GM21737 (cell line): ENCODE data around the gene DROSHA.

ENCODE experiments used
- ATAC-seq: cut with Tn5 transposase; IDR thresholded peaks from one replicate; pipeline ENCODE4 v1.9.1; 2021; ENCODE audit warnings: mild to moderate bottlenecking, moderate library complexity; ENCODE audit not compliant: unreplicated experiment

The DROSHA gene

DNA sequence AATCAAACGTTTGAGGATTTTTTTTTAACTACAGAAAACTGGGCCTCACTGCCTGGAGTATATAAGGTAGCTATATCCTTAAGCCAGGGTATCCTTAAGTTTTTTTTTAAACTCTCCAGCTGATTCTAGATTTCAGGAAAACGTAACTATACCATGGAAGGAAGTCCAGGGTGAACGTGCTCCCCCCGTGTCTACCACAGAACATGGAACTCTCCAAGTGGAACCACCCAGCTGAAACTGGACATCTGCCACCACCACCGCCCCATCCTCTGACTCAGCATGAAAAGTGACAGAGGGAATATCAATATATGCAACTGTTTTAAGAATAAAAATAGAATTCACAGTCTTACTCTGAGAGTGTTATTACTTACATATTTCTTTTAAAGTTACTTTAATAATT, 61.3 kb downstream of the DROSHA start:
- ATAC-seq: no peak

DNA sequence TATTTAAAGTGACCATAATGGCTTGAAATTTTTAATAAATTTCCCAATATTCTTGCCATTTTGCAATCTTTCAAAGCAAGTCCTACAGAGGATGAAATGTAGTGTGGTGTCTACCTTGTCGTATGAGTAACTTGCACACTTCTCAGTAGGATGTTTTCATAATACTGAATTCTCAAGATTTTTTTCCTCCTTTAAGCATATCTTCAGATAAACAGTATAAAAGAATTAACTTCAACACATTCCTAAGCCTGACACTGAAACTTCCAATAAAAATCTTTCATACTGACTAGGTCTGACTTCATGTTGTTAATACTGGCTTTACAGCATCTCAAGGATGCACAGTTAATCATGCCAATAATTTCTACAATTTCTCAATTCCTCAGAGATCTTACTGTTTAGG, 62.0 kb downstream of the DROSHA start:
- no peak for ATAC-seq

DNA sequence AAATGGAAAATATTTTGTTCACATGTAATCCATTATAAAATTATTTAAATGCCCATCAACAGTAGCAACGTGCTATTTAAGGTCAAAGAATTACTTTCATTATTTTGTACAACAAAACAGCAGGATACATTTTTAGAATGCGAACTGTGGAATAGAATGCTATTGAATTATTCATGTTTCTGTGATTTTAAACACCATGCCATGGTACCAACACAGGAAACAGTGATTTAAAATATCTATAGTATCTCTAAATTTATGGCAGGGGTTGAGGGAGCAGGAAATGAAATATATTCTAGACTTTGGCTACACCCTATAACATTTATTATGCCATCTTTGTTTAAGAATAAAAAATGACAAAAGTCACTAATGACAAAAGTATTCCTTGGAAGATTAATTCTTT, 62.4 kb downstream of the DROSHA start:
- no peak for ATAC-seq

DNA sequence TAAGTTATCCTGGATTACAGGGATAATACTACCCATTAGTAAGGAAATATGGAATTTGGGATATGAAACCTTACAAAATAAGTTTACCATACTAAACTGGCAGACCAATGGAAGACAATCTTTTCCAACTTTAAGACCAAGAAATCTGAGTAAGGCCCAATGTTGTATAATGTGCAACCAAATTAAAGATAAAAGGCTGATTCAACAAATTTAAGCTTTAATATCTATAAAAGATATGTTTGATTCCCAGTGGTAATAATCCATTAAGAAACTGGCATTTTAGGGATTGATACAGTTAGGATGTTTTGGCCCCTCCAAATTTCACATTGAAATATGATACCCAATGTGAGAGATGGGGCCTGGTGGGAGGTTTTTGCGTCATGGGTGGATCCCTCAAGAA, 66.6 kb downstream of the DROSHA start:
- ATAC-seq: no peak

DNA sequence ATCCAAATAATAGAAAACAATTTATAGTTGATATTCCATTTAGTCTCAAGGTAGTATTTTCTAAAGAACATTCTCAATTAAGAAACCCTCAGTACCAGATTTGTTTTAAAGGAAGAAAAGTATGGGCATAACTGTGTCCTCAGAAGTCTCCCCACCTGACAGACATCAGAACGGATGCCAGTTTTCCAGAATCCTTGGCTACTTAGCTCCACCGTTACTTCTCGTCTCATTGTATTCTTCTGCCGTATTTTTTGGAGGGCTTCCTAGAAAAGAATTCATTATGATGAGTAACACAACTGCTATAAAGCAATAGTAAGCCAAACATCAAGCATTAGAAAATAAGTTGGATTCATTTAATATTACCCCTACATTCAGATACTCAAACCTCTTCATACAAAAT, 67.8 kb downstream of the DROSHA start:
- no peak for ATAC-seq

DNA sequence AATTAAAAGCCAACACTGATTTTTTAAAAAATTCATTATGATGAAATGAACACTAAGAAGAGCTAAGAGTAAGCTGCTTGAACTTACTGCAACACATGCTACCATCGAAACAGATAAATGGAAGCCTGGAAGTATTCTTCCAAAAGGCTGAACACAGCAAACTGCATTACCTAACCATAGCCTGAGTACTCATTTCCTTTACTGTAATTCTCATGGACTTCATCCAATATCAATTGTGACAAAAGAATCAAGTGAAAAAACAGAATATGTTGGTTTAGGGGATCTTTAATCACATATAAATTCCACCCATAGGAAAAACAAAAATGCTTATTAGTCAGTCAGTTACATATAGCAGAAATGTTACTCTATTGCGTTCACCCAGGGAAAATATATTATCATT, 68.5 kb downstream of the DROSHA start:
- no peak for ATAC-seq

DNA sequence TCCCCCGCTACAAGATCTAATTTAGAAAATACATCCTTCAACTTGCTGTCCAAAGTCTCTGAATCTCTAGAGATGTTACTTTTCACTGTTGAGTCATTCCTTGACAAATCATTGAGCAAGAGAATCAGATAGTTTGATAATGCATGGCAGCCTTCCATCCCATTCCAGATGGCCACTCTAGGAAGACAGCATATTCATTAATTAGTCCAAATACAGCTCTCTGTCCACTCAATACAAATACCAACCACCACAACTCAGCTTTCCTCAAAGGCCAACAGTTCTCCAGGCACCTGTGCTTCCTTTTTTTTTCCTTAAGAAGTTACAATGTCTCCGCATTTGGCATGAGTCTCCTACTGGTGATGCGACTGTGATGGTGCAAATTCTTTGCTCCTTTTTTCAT, 72.3 kb downstream of the DROSHA start:
- no peak for ATAC-seq

DNA sequence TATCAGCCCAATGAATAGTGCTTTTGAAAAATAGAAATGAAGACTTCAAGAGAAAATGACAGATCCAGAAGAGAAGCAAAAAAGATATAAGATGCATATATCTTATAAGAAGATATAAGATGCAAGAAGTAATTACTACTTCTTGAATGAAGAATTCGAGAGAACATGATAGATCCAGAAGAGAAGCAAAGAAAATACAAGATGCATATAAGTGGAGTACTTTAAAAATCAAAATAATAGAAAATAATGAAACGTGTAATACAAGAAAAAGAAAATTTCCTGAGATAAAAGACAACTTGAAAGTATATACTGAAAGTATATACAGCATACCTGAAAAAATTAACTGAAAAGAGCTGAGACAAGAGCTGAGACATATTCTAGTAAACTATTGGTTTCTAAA, 76.7 kb downstream of the DROSHA start:
- no peak for ATAC-seq

DNA sequence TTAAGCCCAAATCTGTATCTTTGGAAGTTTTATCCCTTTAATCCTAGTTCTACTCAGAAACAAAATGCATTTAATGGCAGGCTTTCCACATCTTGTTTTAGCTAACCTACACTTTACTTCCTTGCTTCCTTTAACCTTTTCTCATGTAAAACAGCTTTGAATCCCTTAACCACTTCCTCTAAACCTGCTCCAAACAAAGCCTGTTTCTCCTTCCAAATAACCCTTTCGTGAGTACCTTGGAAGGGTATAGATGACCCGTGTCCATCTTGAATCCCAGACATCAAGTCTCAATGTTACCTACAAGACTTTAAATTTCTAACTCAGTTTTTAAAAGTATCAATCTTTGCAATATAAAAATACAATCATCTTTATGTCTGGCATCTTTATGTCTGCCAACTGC, 78.4 kb downstream of the DROSHA start:
- no peak for ATAC-seq

DNA sequence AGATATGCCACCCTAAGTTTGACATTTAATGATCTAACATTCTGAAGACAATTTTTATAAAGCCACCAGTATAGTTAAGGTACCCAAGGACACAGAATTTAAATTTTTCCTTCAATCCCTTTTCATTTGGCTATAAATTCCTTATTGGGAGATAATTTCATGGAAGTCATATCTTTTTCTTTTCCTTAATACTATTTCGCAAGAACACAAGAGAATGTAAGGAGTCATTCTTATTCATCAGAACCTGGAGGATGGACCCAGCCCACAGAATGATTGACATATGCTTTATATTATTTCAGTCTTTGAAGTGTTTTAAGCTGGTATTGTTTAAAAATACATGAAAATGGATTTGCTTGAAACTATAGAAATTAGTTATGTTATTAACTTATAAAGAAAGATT, 79.6 kb downstream of the DROSHA start:
- no peak for ATAC-seq

DNA sequence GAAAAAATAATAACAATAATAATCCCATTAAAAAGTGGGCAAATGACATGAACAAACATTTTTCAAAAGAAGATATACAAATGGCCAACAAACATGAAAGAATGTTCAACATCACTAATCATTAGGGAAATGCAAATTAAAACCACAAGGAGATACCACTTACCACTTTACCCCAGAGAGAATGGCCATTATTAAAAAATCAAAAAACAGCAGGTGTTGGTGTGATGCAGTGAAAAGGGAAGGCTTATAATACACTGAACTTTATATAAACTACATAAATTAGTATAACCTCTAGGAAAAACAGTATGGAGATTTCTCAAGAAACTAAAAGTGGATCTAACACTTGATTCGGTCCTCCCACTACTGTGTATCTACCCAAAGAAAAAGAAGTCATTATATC, 81.9 kb downstream of the DROSHA start:
- ATAC-seq: no peak

DNA sequence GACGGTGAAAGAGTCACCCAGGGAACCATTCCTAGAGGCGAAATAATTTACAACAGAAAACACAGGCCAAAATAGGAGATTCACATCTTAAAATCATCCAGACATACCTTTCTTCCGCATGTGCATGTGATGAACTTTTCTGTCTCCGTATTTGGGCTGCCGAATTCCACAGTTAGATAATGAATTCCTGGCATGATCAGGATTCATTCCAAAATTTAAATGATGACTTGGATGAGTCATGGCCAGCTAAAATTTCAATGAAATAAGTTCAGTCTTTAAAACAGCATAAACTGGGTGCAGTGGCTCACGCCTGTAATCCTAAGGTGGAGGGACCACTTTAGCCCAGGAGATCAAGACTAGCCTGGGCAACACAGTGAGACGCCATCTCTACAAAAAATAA, 82.7 kb downstream of the DROSHA start:
- ATAC-seq: no peak

DNA sequence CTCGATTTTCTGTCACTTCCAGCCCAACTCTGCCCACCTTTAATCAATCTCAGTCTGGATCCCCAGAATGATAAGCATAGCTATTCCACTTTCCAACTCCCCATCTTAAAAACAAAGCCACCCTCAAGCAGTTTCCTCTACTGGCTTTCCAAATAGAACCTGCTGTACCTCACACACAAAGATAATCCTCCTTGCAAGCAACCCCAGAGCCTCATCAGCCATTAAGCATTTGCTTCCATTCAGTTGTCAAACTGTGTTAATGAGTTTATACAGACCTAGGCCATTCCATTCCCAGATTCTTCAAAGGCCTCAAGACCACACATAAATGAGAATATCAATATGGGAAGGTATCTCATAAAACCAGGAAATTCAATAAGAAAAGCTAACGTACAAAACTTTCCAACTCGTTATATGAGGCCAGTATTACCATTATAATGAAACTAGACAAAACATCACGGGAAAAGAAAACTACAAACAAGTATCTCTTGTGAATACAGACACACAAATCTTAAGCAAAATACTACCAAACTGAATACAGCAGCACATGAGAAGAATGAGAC, 86.8 kb downstream of the DROSHA start:
- no peak for ATAC-seq

DNA sequence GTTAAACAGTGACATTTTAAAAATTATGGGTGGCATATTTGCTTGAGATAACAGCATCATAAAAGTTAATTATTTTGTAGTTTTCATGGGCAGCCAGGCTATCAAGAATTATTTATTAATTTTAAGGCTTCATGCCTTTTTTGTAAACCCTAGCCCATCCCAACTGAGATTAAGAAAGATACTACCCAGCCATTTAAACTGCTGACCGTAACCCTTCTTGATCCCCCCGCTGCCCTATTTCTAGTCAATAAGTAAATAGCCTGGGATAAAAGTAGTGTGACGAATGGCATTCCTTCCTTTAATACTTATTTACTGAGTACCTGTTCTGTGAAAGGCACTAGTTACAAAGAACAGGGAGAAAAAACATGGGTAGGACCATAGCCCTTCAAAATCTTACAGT, 88.3 kb downstream of the DROSHA start:
- no peak for ATAC-seq

DNA sequence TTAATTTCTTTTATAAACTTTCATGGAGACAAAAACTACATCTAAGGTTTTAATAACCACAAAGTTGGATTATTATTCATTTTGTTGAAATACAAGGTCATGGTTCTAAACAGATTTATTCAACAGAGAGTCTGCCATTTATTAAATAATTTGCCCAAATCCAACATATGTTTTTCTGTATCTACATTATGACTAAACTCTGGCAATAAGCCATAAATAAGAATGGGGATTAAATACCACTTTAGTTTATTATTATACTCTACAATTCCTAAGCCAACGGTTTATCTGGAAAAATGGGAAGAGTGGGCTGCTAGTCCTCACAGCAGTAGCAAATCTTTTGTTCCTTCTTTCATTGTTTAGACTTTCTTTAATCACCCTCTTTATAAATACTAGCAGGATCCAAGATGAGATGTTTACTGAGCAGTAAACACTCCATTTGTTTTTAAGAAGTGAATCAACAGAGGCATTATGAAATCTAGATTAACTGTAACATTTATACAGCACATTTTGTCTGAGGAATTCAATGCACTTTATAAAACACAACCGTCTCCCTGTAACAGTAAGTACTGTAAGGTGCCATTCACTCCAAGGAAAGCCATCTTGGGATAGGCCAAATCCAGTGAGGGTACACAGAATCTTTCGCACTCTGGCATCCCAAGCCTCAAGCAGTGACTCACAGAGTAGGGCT, 89.7 kb downstream of the DROSHA start:
- ATAC-seq: no peak

DNA sequence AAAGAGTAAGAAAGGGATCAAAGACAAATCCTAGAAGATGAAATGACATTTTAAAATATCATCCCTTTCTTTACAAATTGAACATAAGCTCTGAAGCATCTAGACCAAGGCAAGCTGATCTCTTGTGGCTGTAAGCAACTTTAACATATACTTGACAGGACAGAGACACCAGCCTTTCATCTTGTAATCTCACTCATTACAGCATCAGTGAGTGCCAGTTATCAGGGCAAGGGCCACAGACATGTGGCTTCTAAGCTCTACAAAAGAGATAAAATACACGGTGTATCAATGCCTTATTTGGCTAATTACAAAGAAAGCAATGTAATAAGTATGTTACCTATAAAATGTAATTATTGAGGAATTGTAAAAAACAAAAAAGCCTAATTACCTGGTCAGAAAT, 95.0 kb downstream of the DROSHA start:
- ATAC-seq: no peak

DNA sequence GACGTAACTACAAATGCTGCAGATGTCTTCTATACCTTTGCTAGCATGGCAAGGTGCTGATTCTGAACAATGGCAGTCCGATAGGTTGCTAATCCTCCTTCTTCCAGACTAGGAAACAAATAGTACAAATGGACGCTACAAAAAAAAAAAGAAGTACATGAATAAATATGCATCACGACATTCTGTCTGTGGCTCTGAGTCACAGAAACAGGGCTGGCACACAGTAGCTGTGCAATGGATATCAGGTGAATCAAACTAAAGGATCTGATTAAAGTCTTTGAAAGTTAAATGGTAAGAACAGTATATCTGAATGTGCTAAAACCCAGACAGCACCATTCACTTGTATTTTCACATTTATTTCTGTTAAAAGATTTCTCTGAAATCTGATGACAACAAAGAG, 96.2 kb downstream of the DROSHA start:
- ATAC-seq: no peak

DNA sequence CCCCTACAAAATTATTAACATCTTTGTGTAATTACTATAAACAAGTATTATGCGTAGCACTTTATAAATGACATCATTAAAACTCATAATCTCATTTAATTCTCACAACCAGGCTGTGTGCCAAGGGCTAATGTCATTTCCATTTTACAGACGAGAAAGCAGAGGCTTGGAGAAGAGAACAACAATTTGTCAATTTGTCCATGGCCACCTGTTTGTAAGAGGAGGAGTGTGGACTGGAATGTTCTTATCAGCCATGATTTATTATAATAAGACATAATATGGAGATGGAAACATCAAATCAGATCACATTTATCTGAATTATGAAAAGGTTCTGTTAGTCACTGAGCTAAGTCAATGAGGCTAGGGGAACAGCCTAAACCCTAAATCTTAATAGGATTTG, 97.0 kb downstream of the DROSHA start:
- ATAC-seq: no peak

DNA sequence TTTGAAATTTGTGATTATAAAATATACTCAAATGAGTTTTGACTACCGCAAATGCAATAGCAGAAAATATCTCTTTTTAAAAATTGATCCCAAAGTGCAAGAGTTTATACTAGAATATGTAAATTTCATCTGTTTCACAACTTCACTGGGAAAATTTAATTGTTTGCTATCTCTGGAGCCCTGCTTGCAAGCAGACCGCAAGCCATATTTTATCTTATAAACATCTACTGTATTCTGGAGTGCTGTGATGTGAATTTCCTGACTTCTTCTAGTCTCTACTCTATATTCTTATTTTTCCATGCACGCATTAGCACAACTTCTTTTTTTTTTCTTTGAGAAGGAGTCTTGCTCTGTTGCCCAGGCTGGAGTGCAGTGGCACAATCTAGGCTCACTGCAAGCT, 98.7 kb downstream of the DROSHA start:
- no peak for ATAC-seq

DNA sequence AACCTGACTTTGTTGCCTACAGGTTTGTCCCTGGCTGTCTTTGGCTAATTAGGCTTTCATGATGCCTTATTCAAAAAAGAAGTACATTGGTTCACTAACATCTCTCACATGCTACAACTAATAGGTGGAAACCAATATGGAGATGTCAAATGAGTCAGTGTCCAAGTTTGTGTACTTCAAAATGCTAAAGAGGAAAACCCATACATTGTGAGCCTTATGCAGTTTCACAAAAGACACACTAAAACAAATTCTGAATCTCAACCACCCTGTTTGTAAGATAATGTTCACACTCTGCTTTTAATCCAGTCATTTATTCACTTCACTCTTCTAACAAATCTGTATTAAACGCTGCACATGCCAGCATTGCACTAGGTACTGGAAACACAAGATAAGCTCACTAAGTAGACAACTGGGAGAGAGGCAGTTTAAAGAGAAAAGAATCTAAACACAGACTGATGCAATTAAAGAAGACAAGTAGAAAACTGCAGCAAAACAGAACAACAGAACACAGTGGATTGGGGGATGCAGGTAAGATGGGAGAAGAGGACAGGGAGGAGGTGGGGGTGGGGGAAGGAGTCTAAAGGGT, 104.1 kb downstream of the DROSHA start:
- ATAC-seq: no peak

DNA sequence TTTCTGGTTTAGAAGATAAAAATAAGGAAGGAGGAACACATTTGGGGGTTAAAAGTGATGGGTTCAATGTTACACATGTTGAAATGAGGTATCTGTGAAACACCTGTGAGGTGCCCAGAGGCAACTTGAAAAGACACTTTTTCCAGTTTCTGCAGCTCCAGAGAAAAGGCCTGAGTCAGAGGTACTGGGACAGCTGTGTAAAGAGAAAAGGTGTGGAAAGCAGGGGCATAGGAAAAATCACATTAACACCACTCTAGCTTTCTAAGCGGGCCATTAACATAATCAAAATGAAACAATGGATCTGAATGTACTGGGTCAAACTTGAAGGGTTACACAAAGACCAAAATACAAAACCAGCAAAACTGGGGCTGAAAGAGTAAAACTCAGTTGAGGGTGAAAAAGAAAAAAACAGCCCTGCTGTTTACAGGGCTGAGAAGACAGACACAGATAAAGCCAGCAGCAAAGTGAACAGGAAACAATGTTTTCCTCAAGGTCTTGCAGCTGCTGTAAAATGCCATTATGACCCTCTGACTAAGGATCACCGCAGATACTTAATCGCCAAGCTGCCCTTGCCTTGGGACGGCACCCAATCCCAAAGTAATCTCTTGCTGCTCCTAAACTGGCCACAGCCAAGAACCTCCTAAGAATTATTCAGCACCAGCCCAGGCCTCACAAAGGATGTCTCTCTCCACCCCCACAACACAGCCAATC, 104.7 kb downstream of the DROSHA start:
- no peak for ATAC-seq
